HG03025 (cell line): ENCODE data around the gene KDF1.

ENCODE experiments used
- ATAC-seq: cut with Tn5 transposase; IDR thresholded peaks from one replicate; pipeline ENCODE4 v1.9.1; 2021; ENCODE audit warnings: mild to moderate bottlenecking, moderate library complexity; ENCODE audit not compliant: unreplicated experiment, low FRiP score

KDF1 gene

GRCh38 chr1:26921540-26922430, 38.5 kb downstream of the KDF1 start, which contains the start of gene NUDC:
NUDC (plus strand) TSS chr1:26921743; CDS start chr1:26921849, 106 bp downstream.
- ATAC-seq = peak; percentile 90

DNA sequence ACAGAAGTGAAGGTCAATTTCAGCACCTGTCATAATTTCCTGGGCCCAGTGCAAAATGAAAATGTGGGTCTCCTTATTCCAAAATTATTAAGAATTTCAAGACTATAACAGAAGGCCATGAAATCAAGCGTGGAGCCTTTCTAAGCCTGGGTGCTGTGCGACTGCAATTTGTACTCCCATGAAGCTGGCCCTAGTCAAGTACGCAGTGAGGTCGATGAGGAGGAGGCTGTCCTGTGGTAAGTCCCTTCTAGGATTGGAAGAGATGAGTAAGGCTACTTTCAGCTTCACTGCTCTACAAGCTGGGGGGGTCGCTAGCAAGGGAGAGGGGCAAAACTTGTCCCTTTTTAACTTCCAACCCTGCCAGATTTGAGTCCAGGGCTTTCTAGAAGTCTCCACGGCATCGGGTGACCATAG, 39.1 kb downstream of the KDF1 start:
- ATAC-seq = no peak

DNA sequence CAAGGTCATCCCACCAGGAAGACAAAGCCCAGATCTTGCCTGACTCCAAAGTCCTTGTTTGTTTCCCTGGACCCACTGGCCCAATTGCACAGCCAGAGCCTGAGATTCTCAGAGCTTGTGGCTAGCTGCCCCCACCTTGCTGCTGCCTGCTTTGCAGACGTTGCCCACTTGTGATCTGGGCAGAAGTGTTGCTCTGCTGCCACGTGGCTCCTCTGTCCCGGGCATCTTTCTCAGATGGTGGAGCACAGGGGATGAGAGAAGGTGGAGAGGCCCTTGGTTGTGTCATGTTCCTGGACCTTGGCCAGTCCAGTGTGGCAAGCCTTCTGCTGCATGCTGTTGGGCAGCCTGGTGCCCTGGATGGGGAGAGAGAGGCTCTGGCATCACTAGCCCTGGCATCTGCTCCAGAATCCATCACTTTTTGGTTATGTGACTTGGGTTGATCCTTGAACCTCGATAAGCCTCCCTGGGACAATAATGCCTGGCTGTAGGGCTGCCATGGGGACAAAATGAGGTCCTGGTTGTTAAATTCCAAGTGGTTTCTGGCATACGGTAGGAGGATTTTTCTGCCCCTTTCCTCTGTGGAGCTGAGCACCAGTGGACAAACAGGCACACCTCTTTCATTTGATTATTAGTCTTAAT, 44.9 kb downstream of the KDF1 start:
- ATAC-seq = no peak

GRCh38 chr1:26913754-26914619, 46.3 kb downstream of the KDF1 start, which contains the start of gene NR0B2:
NR0B2 (minus strand) TSS chr1:26913975; CDS start chr1:26913940, 35 bp downstream.
- ATAC-seq = no peak

- no peak for ATAC-seq
Measured at GRCh38 chr1:26913389-26913753, 46.9 kb downstream of the KDF1 start.

- no peak for ATAC-seq
Measured at GRCh38 chr1:26912147-26912490, 48.1 kb downstream of the KDF1 start.

- ATAC-seq = no peak
Measured at GRCh38 chr1:26911399-26912146, 48.7 kb downstream of the KDF1 start.

- no peak for ATAC-seq
Measured at GRCh38 chr1:26910343-26911160, 49.7 kb downstream of the KDF1 start.

DNA sequence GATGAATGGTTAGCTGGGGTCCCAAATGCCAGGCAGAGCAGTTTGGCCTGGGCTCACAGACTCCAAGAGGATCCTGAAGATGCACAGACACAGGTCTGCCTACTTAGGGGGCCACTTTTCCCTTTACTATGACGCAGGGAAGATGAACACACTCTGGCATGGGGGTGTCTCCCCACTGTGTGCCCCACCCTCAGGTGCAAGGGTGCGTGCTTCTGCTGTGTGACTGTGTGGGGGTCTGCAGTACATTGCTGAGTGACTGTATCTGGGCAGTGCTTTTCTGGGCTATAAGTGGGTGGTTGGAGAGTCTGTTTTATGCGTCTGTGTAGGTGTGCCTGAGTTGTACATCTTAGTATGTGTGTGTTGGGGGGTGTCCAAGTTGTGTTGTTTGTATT, 50.3 kb downstream of the KDF1 start:
- ATAC-seq = no peak

GRCh38 chr1:26907071-26907917, 53.0 kb downstream of the KDF1 start:
- ATAC-seq = no peak

- ATAC-seq = no peak
Measured at GRCh38 chr1:26900815-26901511, 59.3 kb downstream of the KDF1 start.

GRCh38 chr1:26900001-26900814, 60.1 kb downstream of the KDF1 start, which contains the start of gene GPATCH3:
GPATCH3 (minus strand) TSS chr1:26900467; CDS start chr1:26900442, 25 bp downstream.
- no peak for ATAC-seq
